ENCODE measurements around the gene TNIK.

The TNIK gene

DNA sequence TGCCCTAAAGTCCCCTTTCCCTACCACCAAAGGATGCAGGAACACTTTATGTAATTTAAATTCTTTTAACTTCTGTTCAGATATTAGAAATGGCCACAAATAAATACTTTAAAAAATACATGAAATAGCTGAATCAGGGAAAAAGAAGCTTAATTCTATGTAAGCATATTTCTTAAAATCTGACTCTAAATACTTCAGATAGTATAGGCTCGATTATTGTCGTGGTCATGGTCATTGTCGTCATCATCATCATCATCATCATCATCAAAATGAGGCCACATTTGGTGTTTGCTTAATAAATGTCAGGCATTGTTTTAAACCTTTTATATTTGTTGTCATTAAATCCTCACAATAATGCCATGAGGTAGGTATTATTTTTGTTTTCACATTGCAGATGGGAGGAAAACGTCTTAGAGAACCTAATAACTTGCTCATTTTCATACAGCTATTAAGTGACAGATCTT is 448.3 kb downstream of the TNIK start:
- DNase-seq (ENCODE audit: low read depth in 2 of 2, low spot score in 1 of 2): no peak

All from stimulated activated CD8-positive, alpha-beta memory T cell treated with anti-CD3 and anti-CD28 coated beads, Interleukin-4, amount 100 ng/mL, for 1 hour (primary cell).